Skeletal muscle tissue (tissue), 4 donors: ENCODE results near the gene TRIO. TPM values are rescaled to one million over a fixed set of nuclear protein-coding genes. Genes with fewer than 3 reads are reported as not detected.

ENCODE experiments used
- H3K27ac ChIP-seq: one replicate; pipeline ENCODE4 v1.7.0; 2013; ENCODE audit warnings: mild to moderate bottlenecking, low read depth, low read length, inconsistent platforms
- H3K27me3 ChIP-seq, 3 donors: one replicate each; pipeline ENCODE4 v1.7.0; 2013; ENCODE audit warnings: low read length in 3 of 3; ENCODE audit not compliant: control insufficient read depth in 3 of 3, insufficient read depth in 3 of 3
- H3K36me3 ChIP-seq, 3 donors: one replicate each; pipeline ENCODE4 v1.7.0; 2013; ENCODE audit warnings: low read length in 3 of 3; ENCODE audit not compliant: control insufficient read depth in 3 of 3, insufficient read depth in 3 of 3
- H3K4me1 ChIP-seq, 3 donors: one replicate each; pipeline ENCODE4 v1.7.0; 2013; ENCODE audit warnings: low read length in 3 of 3, mild to moderate bottlenecking in 3 of 3; ENCODE audit not compliant: control insufficient read depth in 3 of 3, insufficient read depth in 3 of 3
- H3K4me3 ChIP-seq, 3 donors: one replicate each; pipeline ENCODE4 v1.7.0; 2013; ENCODE audit warnings: low read length in 3 of 3
- H3K9ac ChIP-seq, 3 donors: one replicate each; pipeline ENCODE4 v1.7.0; 2013; ENCODE audit warnings: low read length in 3 of 3, mild to moderate bottlenecking in 3 of 3, moderate library complexity in 2 of 3, low read depth in 1 of 3
- H3K9me3 ChIP-seq, 3 donors: one replicate each; pipeline ENCODE4 v1.7.0; 2013; ENCODE audit warnings: low read length in 3 of 3; ENCODE audit not compliant: control insufficient read depth in 3 of 3
- total RNA-seq: library from RNA; depleted of rRNA; stranded (reverse); fragments of >200 nt; gene quantifications from one replicate; pipeline ENCODE4 v1.2.3, GENCODE V29; 2014
- donor health status: Osteomylitis.

The TRIO gene
- total RNA-seq, 1 donor from 2014 or later, result 200 TPM

- no peak overlapping the region for H3K27ac ChIP-seq
- no peak overlapping the region for H3K9ac ChIP-seq
- H3K4me3 ChIP-seq, result no peak overlapping the region
- H3K9me3 ChIP-seq, result no peaks in the 10 kb centered on the region
- no peaks in the 10 kb centered on the region for H3K36me3 ChIP-seq
- peaks cover 0 to 3% (median 0%) of the 10 kb centered on the region in 3 donors for H3K4me1 ChIP-seq
- no peaks in the 10 kb centered on the region for H3K27me3 ChIP-seq
These were observed 21.6 kb upstream of the TRIO start for GRCh38 chr5:14121552-14121951.

- H3K36me3 ChIP-seq, result no peaks in the 10 kb centered on the region
- no peak overlapping the region for H3K27ac ChIP-seq
- no peak overlapping the region for H3K9ac ChIP-seq
These were observed 21.1 kb upstream of the TRIO start for GRCh38 chr5:14122089-14122488.

GRCh38 chr5:14123551-14123950 is 19.6 kb upstream of the TRIO start:
- no peaks in the 10 kb centered on the region for H3K36me3 ChIP-seq
- H3K27me3 ChIP-seq, result no peaks in the 10 kb centered on the region
- no peak overlapping the region for H3K9ac ChIP-seq
- H3K4me1 ChIP-seq, result peaks cover 0 to 3% (median 0%) of the 10 kb centered on the region in 3 donors
- H3K27ac ChIP-seq, result no peak overlapping the region
- H3K4me3 ChIP-seq, result no peak overlapping the region
- H3K9me3 ChIP-seq, result no peaks in the 10 kb centered on the region

More at GRCh38 chr5:14122089-14122488, 21.1 kb upstream of the TRIO start:
- peaks cover 0 to 3% (median 0%) of the 10 kb centered on the region in 3 donors for H3K4me1 ChIP-seq
- H3K4me3 ChIP-seq, result no peak overlapping the region
- H3K27me3 ChIP-seq, result no peaks in the 10 kb centered on the region
- H3K9me3 ChIP-seq, result no peaks in the 10 kb centered on the region

GRCh38 chr5:14123974-14124482 is 19.1 kb upstream of the TRIO start:
- Histone ChIP-seq H3K27me3 (no peaks in the 10 kb centered on the region), H3K36me3 (no peaks in the 10 kb centered on the region), H3K9ac (no peak overlapping the region), H3K4me1 (no peaks in the 10 kb centered on the region), H3K9me3 (no peaks in the 10 kb centered on the region), H3K27ac (no peak overlapping the region), H3K4me3 (no peak overlapping the region)

- Histone ChIP-seq H3K27ac (no peak overlapping the region), H3K27me3 (no peaks in the 10 kb centered on the region), H3K36me3 (no peaks in the 10 kb centered on the region), H3K4me3 (no peak overlapping the region), H3K4me1 (no peaks in the 10 kb centered on the region), H3K9ac (no peak overlapping the region), H3K9me3 (no peaks in the 10 kb centered on the region)
These were observed 17.9 kb upstream of the TRIO start for GRCh38 chr5:14125262-14125661.

GRCh38 chr5:14127587-14127986 is 15.6 kb upstream of the TRIO start:
- Histone ChIP-seq H3K4me3 (no peak overlapping the region), H3K36me3 (no peaks in the 10 kb centered on the region), H3K9me3 (no peaks in the 10 kb centered on the region), H3K27ac (no peak overlapping the region), H3K4me1 (peaks cover 3 to 9% (median 6%) of the 10 kb centered on the region in 3 donors), H3K27me3 (no peaks in the 10 kb centered on the region), H3K9ac (no peak overlapping the region)

GRCh38 chr5:14128079-14128478 is 15.1 kb upstream of the TRIO start:
- no peak overlapping the region for H3K9ac ChIP-seq
- no peak overlapping the region for H3K4me3 ChIP-seq
- H3K4me1 ChIP-seq, result peaks cover 3 to 11% (median 8%) of the 10 kb centered on the region in 3 donors
- H3K27ac ChIP-seq, result no peak overlapping the region
- no peaks in the 10 kb centered on the region for H3K9me3 ChIP-seq
- no peaks in the 10 kb centered on the region for H3K27me3 ChIP-seq
- H3K36me3 ChIP-seq, result no peaks in the 10 kb centered on the region

- Histone ChIP-seq H3K4me3 (no peak overlapping the region), H3K4me1 (peaks cover 3 to 11% (median 8%) of the 10 kb centered on the region in 3 donors), H3K27ac (no peak overlapping the region), H3K9me3 (no peaks in the 10 kb centered on the region), H3K27me3 (no peaks in the 10 kb centered on the region), H3K9ac (no peak overlapping the region), H3K36me3 (no peaks in the 10 kb centered on the region)
These were observed 14.0 kb upstream of the TRIO start for GRCh38 chr5:14129123-14129522.

- no peaks in the 10 kb centered on the region for H3K27me3 ChIP-seq
- peaks cover 3 to 11% (median 8%) of the 10 kb centered on the region in 3 donors for H3K4me1 ChIP-seq
- no peaks in the 10 kb centered on the region for H3K36me3 ChIP-seq
- H3K27ac ChIP-seq, result no peak overlapping the region
- peak overlapping the region in 1 of 3 donors; percentile 60 for H3K9ac ChIP-seq
- no peaks in the 10 kb centered on the region for H3K9me3 ChIP-seq
- H3K4me3 ChIP-seq, result no peak overlapping the region
These were observed 11.2 kb upstream of the TRIO start for GRCh38 chr5:14131855-14132503.

- no peak overlapping the region for H3K9ac ChIP-seq
- H3K9me3 ChIP-seq, result no peaks in the 10 kb centered on the region
- H3K4me1 ChIP-seq, result peaks cover 4 to 11% (median 9%) of the 10 kb centered on the region in 3 donors
- no peaks in the 10 kb centered on the region for H3K36me3 ChIP-seq
- no peaks in the 10 kb centered on the region for H3K27me3 ChIP-seq
- no peak overlapping the region for H3K27ac ChIP-seq
- no peak overlapping the region for H3K4me3 ChIP-seq
These were observed 9.7 kb upstream of the TRIO start for GRCh38 chr5:14133394-14133793.
